GM23248 (cell line): ENCODE data around the gene KCNT1.

ENCODE experiments used
- EZH2 ChIP-seq: fragments of 200-600 bp; sonication (generic); IDR thresholded peaks from 2 replicates; pipeline ENCODE4 v1.6.1; 2018; ENCODE audit warnings: antibody characterized with exemption, mild to moderate bottlenecking; ENCODE audit not compliant: insufficient read depth, poor library complexity, severe bottlenecking
- EZH2phosphoT487 ChIP-seq: fragments of 200-600 bp; sonication (generic); IDR thresholded peaks from 2 replicates; pipeline ENCODE4 v1.6.1; 2018; ENCODE audit warnings: antibody characterized with exemption, moderate library complexity, mild to moderate bottlenecking, low read depth; ENCODE audit not compliant: insufficient read depth

DNA sequence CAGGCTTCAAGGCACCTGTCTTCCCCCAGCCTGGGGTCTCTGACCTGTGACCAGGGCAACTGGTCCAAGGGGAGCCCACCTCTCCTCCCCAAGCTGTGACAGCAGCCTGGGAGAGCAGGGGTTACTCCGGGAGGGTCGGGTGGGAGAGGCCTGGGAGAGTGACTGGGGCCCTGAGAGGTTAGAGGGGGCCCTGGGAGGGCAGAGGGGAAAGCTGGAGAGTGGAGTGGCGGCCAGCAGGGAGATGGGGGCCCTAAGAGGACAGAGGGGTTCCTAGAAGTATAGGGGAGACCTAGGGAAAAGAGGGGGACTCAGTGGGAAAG is 38.6 kb upstream of the KCNT1 start:
- TF ChIP-seq EZH2phosphoT487 (no peak), EZH2 (no peak)
